HG02798 (cell line): Measurements from ENCODE around the gene PFAS.
"Not testable (repeated sequence)": the region's sequence is repeated elsewhere in the genome, so short reads cannot be mapped to it uniquely, and the experiment has no call there.

Experiments used
- ATAC-seq: cut with Tn5 transposase; IDR thresholded peaks from one replicate; pipeline ENCODE4 v1.9.1; 2021; ENCODE audit warnings: mild to moderate bottlenecking; ENCODE audit not compliant: unreplicated experiment, poor library complexity

Gene PFAS

DNA sequence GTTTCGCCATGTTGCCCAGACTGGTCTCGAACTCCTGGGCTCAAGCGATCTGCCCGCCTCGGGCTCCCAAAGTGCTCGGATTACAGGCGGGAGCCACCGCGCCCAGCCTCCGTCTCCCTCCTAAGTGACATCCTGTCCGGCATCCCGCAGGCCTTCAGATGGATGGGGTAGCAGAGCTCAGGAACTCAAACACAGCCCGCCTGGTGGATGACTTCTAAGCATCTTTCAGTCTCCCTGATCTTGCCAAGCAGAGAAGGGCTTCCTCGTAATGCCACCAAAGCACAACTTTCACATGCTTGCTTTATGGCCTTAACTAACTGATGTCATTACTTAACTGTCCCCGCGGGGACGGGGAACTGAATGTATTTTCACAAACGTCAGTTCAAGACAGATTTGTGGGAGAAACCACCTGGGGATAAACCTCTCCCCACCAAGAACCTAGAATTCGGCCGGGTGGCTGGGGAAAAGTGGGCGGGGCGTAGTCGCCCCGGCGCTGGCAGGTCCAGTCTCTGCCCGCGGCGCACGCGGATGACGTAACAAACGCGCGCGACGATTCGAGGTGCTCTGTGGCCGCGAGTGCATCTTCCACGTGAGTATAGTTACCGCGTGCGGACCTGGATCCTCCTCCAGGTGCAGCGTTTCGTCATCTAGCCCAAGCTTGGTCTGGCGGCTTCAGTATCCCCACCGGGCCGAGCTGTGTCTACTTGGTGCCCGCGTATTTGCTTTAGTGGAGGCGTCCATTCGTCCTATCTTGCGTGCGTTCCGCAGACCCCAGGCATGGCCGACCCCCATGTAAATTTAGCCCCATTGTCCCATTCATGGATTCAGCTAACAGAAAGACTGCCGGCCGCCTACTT, at the start of gene PFAS:
Gene PFAS (plus strand): TSS at position 539 of the 857 bp plus-strand sequence. CDS start 4,649 bp downstream, outside the sequence.
- peak; percentile 69 for ATAC-seq

GRCh38 chr17:8204761-8205555, 44.1 kb upstream of the PFAS start:
- ATAC-seq: no peak

DNA sequence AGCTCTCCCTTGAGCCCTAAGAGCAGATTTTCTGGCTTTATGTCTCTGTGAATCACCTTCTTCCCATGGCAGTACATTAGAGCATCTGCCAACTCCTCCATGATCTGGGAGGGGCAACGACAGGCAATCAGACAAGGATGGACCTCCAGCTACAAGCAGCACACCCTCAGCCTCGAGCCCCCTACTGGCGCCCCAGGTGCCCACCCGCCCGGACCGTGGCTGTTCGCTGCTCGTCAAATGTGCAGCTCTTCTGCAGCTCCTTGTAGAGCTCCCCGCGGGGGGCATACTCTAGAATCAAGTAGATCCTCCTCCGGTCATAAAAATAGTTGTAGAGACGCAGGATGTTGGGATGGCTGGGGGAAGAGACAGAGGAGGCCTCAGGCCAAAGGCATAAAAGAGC, 42.6 kb upstream of the PFAS start:
- ATAC-seq: no peak

DNA sequence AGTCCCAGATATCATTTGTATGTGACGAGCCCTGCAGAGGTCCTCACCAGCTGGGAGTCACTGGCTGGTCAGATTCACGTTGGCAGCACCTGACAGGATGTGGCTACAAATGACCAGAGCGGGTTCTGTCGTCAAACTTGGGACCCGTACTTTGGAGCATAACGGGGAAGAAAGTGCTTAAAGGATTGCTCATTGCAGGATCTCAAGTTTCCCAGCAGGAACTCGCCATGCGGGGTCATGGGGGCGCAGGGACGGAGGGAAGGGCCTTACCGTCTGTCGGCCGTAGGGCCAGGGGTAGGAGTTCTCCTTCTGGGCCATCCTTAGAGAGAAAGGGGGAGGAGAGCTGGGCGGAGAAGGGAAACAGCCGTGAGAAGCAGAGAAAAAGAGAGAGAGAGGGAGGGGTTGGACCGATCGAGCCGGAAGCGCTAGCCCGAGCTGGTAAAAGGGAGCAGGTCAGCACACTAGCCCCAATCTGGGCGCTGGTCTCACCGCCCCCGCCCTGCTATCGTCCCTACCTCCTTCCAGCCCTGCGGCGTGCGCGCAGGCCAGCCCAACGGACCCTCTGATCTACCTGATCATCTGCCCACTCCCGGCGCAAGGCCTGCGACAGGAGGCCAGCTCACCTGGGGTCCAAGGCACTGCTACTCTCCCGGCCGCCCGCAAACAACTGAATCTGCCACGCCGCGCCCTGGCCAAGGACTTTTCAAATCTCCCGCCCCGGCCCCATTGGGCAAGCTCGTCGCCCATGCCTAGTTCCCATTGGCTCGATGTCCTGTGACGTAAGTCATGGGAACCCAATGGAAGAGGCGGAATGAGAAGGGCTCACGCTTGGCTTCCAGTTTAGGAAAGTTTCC, 39.0 kb upstream of the PFAS start, which contains the start of gene AURKB:
Gene AURKB (minus strand): TSS at position 669 of the 854 bp plus-strand sequence. CDS start 351 bp downstream, at position 318.
- peak; percentile 93 for ATAC-seq

GRCh38 chr17:8210761-8211458, 38.2 kb upstream of the PFAS start:
- ATAC-seq: peak; percentile 15

- ATAC-seq: no peak
Observed at GRCh38 chr17:8212312-8213180, 36.5 kb upstream of the PFAS start.

DNA sequence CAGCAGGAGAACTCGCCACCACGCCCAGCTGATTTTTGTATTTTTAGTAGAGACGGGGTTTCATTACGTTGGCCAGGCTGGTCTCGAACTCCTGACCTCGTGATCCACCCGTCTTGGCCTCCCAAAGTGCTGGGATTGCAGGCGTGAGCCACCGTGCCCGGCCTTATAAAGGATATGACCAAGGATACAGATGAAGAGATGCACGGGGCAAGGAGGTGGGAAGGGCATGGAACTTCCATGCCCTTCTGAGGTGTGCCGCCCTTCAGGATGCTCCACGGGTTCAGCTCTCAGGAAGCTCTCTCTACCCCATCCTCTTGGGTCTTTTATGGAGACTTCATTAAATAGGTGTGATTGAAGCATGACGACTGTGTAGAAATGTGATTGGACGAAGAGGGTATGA, 35.1 kb upstream of the PFAS start:
- not testable (repeated sequence) for ATAC-seq

GRCh38 chr17:8220783-8221662, 28.1 kb upstream of the PFAS start:
- peak; percentile 26 for ATAC-seq

DNA sequence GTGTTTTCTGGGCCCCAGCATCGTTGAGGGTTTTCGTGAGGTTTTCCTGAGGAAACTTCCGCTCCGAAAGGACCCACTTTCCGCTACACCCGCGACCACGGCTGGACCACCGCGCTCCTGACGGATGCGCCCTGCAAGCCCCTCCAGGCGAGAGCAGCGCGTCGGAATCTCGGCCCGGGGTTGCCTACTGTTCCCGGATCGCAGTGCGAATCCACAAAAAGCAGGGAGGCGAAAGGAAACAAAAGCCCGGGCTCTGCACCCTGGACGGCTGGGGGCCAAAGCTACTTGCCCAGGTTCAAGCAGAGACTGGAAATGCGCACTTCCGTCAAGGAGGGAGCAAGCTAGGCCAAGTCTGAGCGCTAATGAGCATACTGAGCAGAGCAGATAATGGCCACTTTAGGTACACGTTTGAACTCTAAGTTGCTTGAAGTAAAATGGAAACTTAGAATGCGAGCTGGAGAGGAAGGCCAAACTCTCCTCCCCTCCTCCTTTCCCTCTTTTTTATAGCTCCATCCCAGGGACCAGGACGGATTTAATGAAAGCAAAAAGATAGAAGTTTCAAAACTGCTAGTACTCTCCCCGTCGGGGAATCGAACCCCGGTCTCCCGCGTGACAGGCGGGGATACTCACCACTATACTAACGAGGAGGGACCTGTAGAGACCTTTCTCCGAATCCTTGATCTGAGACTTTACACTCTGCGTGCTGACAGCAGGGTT, 27.3 kb upstream of the PFAS start:
- peak; percentile 41 for ATAC-seq

DNA sequence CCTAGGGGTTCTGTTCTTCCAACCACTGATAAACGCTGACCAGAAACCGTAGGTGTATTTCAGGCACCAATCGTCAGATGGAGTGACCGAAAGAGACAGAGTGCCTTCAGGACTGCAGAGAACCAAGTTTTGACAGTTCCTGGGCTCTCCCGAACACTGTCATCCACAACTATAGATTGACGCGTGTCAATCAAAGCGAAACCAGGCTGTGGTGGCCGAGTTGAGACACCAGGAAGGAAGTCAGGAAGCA, 26.8 kb upstream of the PFAS start:
- peak; percentile 29 for ATAC-seq

GRCh38 chr17:8222630-8223355, 26.3 kb upstream of the PFAS start:
- ATAC-seq: peak; percentile 37

DNA sequence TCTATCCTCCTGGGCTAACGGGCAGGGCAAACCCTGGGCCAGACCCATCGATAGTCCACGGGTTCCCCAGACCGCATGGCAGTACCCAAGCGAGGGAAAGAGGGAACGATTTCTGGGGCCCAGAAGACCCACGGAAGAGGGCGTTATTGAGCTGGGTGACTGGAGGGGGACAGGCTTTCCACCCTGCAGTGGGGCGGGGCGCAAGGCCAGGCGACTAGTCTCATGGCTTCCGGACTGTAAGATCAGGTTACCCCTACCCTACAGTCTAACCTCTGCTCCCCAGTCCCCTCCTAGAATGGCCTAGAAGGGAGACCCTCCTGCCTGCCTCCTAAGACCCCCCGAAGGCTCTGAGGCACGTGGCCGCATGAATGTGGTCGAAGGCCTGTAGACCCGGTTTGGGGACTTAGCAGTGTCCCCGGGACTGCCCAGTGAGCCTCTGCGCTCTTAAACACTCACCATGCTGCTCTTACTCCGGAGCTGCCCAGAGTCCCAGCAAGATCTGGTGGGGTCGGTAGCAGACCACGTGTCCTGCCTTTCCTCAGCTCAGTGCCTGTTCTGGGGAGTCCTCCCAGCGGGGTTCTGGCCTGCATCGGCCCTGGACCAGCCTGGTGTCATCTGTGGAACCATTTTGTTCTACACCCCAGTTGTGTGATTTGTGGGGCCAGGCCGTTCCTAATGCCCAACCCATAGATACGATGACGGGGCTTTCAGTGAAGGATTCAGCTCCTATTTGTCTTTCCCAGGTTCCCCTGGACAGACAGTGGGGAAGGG, 25.5 kb upstream of the PFAS start:
- no peak for ATAC-seq

GRCh38 chr17:8224891-8225812, 23.9 kb upstream of the PFAS start:
- no peak for ATAC-seq

GRCh38 chr17:8225813-8226535, 23.1 kb upstream of the PFAS start:
- no peak for ATAC-seq
